Measurements from ENCODE around the gene CENPV.
"Not testable (repeated sequence)": the region's sequence is repeated elsewhere in the genome, so short reads cannot be mapped to it uniquely, and the experiment has no call there.

Gene CENPV

GRCh38 chr17:16353317-16354174 lies at the start of gene CENPV:
Gene CENPV, minus strand, starts transcription at chr17:16353469. Its CDS starts 33 bp downstream, at chr17:16353436.
- H3K4me3 ChIP-seq (replicated peaks; ENCODE audit: low read depth, low read length), result peak within 1 kb of the TSS; percentile 77
- no peak for TF ChIP-seq CTCF (IDR thresholded peaks at IDR 0.05; ENCODE audit: insufficient read depth, low read length, poor library complexity, severe bottlenecking)
- H3K36me3 ChIP-seq (ENCODE audit: control insufficient read depth, insufficient read depth, low read length), result peaks cover 8% of the 10 kb centered on the region
- H3K27me3 ChIP-seq (replicated peaks; ENCODE audit: control insufficient read depth, insufficient read depth, low read length), result no peaks in the 10 kb centered on the region
- DNase-seq (ENCODE audit: extremely low read depth, insufficient read length), result peak; percentile 83

- DNase-seq (ENCODE audit: extremely low read depth, insufficient read length), result no peak
- no peaks in the 10 kb centered on the region for H3K36me3 ChIP-seq (ENCODE audit: control insufficient read depth, insufficient read depth, low read length)
- H3K4me3 ChIP-seq (replicated peaks; ENCODE audit: low read depth, low read length), result no peak overlapping the region
- H3K27me3 ChIP-seq (replicated peaks; ENCODE audit: control insufficient read depth, insufficient read depth, low read length), result no peaks in the 10 kb centered on the region
- TF ChIP-seq CTCF (IDR thresholded peaks at IDR 0.05; ENCODE audit: insufficient read depth, low read length, poor library complexity, severe bottlenecking), result no peak
Observed at GRCh38 chr17:16398270-16399267, 45.3 kb upstream of the CENPV start.

GRCh38 chr17:16396693-16397092 lies 43.4 kb upstream of the CENPV start:
- H3K36me3 ChIP-seq (ENCODE audit: control insufficient read depth, insufficient read depth, low read length); H3K27me3 ChIP-seq (replicated peaks; ENCODE audit: control insufficient read depth, insufficient read depth, low read length): not testable (repeated sequence)

GRCh38 chr17:16395887-16396286 lies 42.6 kb upstream of the CENPV start:
- DNase-seq (ENCODE audit: extremely low read depth, insufficient read length); H3K36me3 ChIP-seq (ENCODE audit: control insufficient read depth, insufficient read depth, low read length); H3K27me3 ChIP-seq (replicated peaks; ENCODE audit: control insufficient read depth, insufficient read depth, low read length); H3K4me3 ChIP-seq (replicated peaks; ENCODE audit: low read depth, low read length): not testable (repeated sequence)

More at GRCh38 chr17:16396693-16397092, 43.4 kb upstream of the CENPV start:
- DNase-seq (ENCODE audit: extremely low read depth, insufficient read length); H3K4me3 ChIP-seq (replicated peaks; ENCODE audit: low read depth, low read length): not testable (repeated sequence)

GRCh38 chr17:16392491-16392890 lies 39.2 kb upstream of the CENPV start:
- DNase-seq (ENCODE audit: extremely low read depth, insufficient read length); H3K36me3 ChIP-seq (ENCODE audit: control insufficient read depth, insufficient read depth, low read length); H3K27me3 ChIP-seq (replicated peaks; ENCODE audit: control insufficient read depth, insufficient read depth, low read length); H3K4me3 ChIP-seq (replicated peaks; ENCODE audit: low read depth, low read length): not testable (repeated sequence)

GRCh38 chr17:16391451-16391850 lies 38.2 kb upstream of the CENPV start:
- Histone ChIP-seq H3K27me3 (replicated peaks; ENCODE audit: control insufficient read depth, insufficient read depth, low read length) (no peaks in the 10 kb centered on the region), H3K36me3 (ENCODE audit: control insufficient read depth, insufficient read depth, low read length) (no peaks in the 10 kb centered on the region), H3K4me3 (replicated peaks; ENCODE audit: low read depth, low read length) (no peak overlapping the region)
- no peak for TF ChIP-seq CTCF (IDR thresholded peaks at IDR 0.05; ENCODE audit: insufficient read depth, low read length, poor library complexity, severe bottlenecking)
- DNase-seq (ENCODE audit: extremely low read depth, insufficient read length), result no peak

- DNase-seq (ENCODE audit: extremely low read depth, insufficient read length); H3K27me3 ChIP-seq (replicated peaks; ENCODE audit: control insufficient read depth, insufficient read depth, low read length); H3K36me3 ChIP-seq (ENCODE audit: control insufficient read depth, insufficient read depth, low read length): not testable (repeated sequence)
- peak overlapping the region; percentile 65; the same call in 1 of the 2 replicates for H3K4me3 ChIP-seq (replicated peaks; ENCODE audit: low read depth, low read length)
Observed at GRCh38 chr17:16386126-16386507, 32.8 kb upstream of the CENPV start.
